ENCODE data around the gene ATXN1. TPM values are rescaled to one million over a fixed set of nuclear protein-coding genes. Genes with fewer than 3 reads are reported as not detected.

ATXN1 gene
- polyA plus RNA-seq, 1 donor (not counting 4 experiments of a cell fraction or from before 2014, with no cell fraction given), result 9.7 TPM

DNA sequence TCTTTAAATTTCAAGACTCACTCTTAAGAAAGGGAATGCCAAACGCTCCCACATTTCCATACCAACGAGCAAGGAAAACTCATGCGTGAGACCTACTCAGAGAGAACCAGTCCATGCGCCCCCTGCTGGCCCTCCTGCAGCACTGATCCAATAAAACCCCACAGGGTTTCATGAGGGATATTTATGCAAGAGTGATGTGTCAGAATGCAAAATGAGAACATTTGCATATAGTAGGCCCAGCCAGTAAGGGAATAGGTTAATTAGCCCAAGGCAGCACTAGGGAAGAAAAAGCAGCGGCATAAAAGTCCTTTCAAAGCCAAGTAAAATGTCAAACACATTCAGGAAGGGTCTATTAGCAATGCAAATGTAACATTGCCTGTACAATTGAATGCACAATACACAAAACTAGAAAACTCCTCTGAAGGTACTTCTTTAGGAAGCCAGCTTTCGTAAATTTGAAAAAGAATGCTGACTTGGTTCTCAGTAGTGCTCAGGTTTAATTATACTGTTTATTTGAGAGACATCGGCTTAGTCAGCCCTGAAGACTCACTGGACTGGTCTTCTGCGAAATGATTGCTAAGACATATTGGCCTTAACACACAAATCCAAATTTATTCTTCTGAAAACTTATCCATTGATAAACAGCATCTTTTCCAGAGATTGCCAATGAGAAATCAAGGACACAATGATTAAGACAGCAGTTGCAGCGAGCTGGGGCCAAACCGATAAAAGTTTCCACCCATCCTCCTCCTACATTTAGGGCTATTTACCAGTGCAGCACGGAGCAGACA, 429.7 kb downstream of the ATXN1 start:
- no peaks in the 10 kb centered on the region for H3K9me1 ChIP-seq (ENCODE audit: control insufficient read depth, extremely low read depth, insufficient read depth, low read length)
- peak overlapping the region; percentile 67 for H3K9ac ChIP-seq (ENCODE audit: control insufficient read depth, extremely low read depth, insufficient read depth, low read length)
- no peaks in the 10 kb centered on the region for H3K9me3 ChIP-seq (ENCODE audit: control insufficient read depth, low read depth, low read length)
- no peak overlapping the region for H2AFZ ChIP-seq (ENCODE audit: control insufficient read depth, low read length)
- H3K27me3 ChIP-seq (ENCODE audit: control insufficient read depth, extremely low read depth, insufficient read depth, low read length), result no peaks in the 10 kb centered on the region
- dilution Hi-C loops (cut with MboI; ENCODE audit: extremely low pct_ligation_motif_present, low sequenced_read_pairs), result no loop called here
- H3K4me3 ChIP-seq (ENCODE audit: control insufficient read depth in 2 of 3, extremely low read depth in 1 of 3, insufficient read depth in 2 of 3, low read depth in 1 of 3, low read length in 3 of 3), result no peak overlapping the region
- TF ChIP-seq, protein P1, sequence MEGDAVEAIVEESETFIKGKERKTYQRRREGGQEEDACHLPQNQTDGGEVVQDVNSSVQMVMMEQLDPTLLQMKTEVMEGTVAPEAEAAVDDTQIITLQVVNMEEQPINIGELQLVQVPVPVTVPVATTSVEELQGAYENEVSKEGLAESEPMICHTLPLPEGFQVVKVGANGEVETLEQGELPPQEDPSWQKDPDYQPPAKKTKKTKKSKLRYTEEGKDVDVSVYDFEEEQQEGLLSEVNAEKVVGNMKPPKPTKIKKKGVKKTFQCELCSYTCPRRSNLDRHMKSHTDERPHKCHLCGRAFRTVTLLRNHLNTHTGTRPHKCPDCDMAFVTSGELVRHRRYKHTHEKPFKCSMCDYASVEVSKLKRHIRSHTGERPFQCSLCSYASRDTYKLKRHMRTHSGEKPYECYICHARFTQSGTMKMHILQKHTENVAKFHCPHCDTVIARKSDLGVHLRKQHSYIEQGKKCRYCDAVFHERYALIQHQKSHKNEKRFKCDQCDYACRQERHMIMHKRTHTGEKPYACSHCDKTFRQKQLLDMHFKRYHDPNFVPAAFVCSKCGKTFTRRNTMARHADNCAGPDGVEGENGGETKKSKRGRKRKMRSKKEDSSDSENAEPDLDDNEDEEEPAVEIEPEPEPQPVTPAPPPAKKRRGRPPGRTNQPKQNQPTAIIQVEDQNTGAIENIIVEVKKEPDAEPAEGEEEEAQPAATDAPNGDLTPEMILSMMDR (optimal IDR thresholded peaks at IDR 0.05 in 1 of 3, IDR thresholded peaks at IDR 0.05 in 1 of 3, conservative IDR thresholded peaks at IDR 0.05 in 1 of 3; ENCODE audit: extremely low read depth in 1 of 3, insufficient read depth in 2 of 3, low read length in 3 of 3), result peak; percentile 83 to 99 (median 87)
- TF ChIP-seq EZH2 (IDR thresholded peaks at IDR 0.05; ENCODE audit: low read length), result no peak
- no peaks in the 10 kb centered on the region for H4K20me1 ChIP-seq (ENCODE audit: control insufficient read depth, extremely low read depth, insufficient read depth, low read length)
- DNase-seq (ENCODE audit: low read depth, low spot score) (peak; percentile 69), FAIRE-seq (peak; percentile 49)
- peaks cover 0 to 2% of the 10 kb centered on the region in 2 experiments for H3K36me3 ChIP-seq (ENCODE audit: control insufficient read depth in 2 of 2, extremely low read depth in 1 of 2, insufficient read depth in 2 of 2, low read length in 2 of 2)
- peak overlapping the region; percentile 80 for H3K4me2 ChIP-seq (ENCODE audit: control insufficient read depth, extremely low read depth, insufficient read depth, low read depth, low read length)
- H3K27ac ChIP-seq (ENCODE audit: control insufficient read depth, insufficient read depth, low read length), result peak overlapping the region; percentile 61
- H3K79me2 ChIP-seq (ENCODE audit: control insufficient read depth, insufficient read depth, low read length), result no peaks in the 10 kb centered on the region
- peaks cover 42% of the 10 kb centered on the region for H3K4me1 ChIP-seq (ENCODE audit: control insufficient read depth, extremely low read depth, insufficient read depth, low read length)

DNA sequence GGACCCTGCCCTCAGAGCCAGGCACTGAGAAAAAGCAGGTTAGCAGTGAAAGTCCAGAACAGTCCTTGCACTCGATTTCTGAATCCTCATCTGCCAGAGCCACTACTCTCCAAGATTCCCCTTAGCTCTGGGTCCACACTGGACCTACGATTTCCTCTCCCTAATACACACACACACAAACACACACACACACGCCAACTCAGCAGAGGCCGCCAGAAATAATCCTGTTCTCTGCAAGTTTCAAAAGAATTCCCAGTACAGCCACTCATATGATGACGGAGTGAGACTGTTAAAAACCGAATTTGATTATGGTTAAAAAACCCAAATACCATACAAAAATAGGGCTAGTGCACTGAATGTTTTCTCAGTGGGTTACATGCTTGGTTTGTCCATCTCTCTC, 432.0 kb downstream of the ATXN1 start:
- Histone ChIP-seq H3K27me3 (ENCODE audit: control insufficient read depth, extremely low read depth, insufficient read depth, low read length) (no peaks in the 10 kb centered on the region), H3K79me2 (ENCODE audit: control insufficient read depth, insufficient read depth, low read length) (no peaks in the 10 kb centered on the region), H3K9me3 (ENCODE audit: control insufficient read depth, low read depth, low read length) (no peaks in the 10 kb centered on the region), H3K4me1 (ENCODE audit: control insufficient read depth, extremely low read depth, insufficient read depth, low read length) (peaks cover 19% of the 10 kb centered on the region), H3K36me3 (ENCODE audit: control insufficient read depth in 2 of 2, extremely low read depth in 1 of 2, insufficient read depth in 2 of 2, low read length in 2 of 2) (peaks cover 0 to 5% of the 10 kb centered on the region in 2 experiments), H3K9me1 (ENCODE audit: control insufficient read depth, extremely low read depth, insufficient read depth, low read length) (no peaks in the 10 kb centered on the region), H4K20me1 (ENCODE audit: control insufficient read depth, extremely low read depth, insufficient read depth, low read length) (no peaks in the 10 kb centered on the region), H2AFZ (ENCODE audit: control insufficient read depth, low read length) (no peak overlapping the region), H3K4me2 (ENCODE audit: control insufficient read depth, extremely low read depth, insufficient read depth, low read depth, low read length) (no peak overlapping the region), H3K4me3 (ENCODE audit: control insufficient read depth in 2 of 3, extremely low read depth in 1 of 3, insufficient read depth in 2 of 3, low read depth in 1 of 3, low read length in 3 of 3) (no peak overlapping the region), H3K9ac (ENCODE audit: control insufficient read depth, extremely low read depth, insufficient read depth, low read length) (no peak overlapping the region), H3K27ac (ENCODE audit: control insufficient read depth, insufficient read depth, low read length) (no peak overlapping the region)
- DNase-seq (ENCODE audit: low read depth, low spot score) (no peak), FAIRE-seq (no peak)
- TF ChIP-seq EZH2 (IDR thresholded peaks at IDR 0.05; ENCODE audit: low read length), result no peak
- TF ChIP-seq, protein P1 (optimal IDR thresholded peaks at IDR 0.05 in 1 of 3, IDR thresholded peaks at IDR 0.05 in 1 of 3, conservative IDR thresholded peaks at IDR 0.05 in 1 of 3; ENCODE audit: extremely low read depth in 1 of 3, insufficient read depth in 2 of 3, low read length in 3 of 3), result no peak
- dilution Hi-C loops (cut with MboI; ENCODE audit: extremely low pct_ligation_motif_present, low sequenced_read_pairs), result no loop called here

All from keratinocyte (primary cell).